Naive thymus-derived CD8-positive, alpha-beta T cell (primary cell): ENCODE results near the gene HAGH. TPM values are rescaled to one million over a fixed set of nuclear protein-coding genes. Genes with fewer than 3 reads are reported as not detected.

Experiments used
- ATAC-seq, 2 donors: fragments of 150-1000 bp; cut with Tn5 transposase in 1 of 2; sonication (Bioruptor Pico), chemical (Tn5 transposase) in 1 of 2; 1 replicate in 1 of 2; 2 replicates in 1 of 2; pipeline ENCODE4 v1.10.0; 2021; ENCODE audit warnings: mild to moderate bottlenecking in 2 of 2, moderate library complexity in 2 of 2
- POLR2A ChIA-PET: fragments of 350-600 bp; sonication (Branson Sonifier 250); formaldehyde crosslinking; loops from one replicate; lab custom pipeline; 2021; ENCODE audit warnings: antibody characterized with exemption; lab: Charles Lee
- DNase-seq, 10 donors: peaks; one replicate each; pipeline versions ENCODE4 v3.0.0 to v3.0.0-alpha.2; 2020 to 2022
- H3K27ac Mint-ChIP-seq, 10 donors: one replicate each; pipeline ENCODE4 v1.8.0; 2020 to 2022; ENCODE audit warnings: mild to moderate bottlenecking in 10 of 10, mixed read lengths in 10 of 10, moderate library complexity in 4 of 10, inconsistent platforms in 1 of 10
- H3K27me3 Mint-ChIP-seq, 5 donors: one replicate each; pipeline ENCODE4 v1.8.0; 2021 to 2022; ENCODE audit warnings: mixed read lengths in 5 of 5
- H3K36me3 Mint-ChIP-seq, 3 donors: one replicate each; pipeline ENCODE4 v1.8.0; 2020 to 2022; ENCODE audit warnings: mixed read lengths in 3 of 3, mild to moderate bottlenecking in 2 of 3, inconsistent platforms in 1 of 3
- H3K4me1 Mint-ChIP-seq, 4 donors: one replicate each; pipeline ENCODE4 v1.8.0; 2021 to 2022; ENCODE audit warnings: mixed read lengths in 4 of 4
- H3K4me3 Mint-ChIP-seq, 10 donors: one replicate each; pipeline ENCODE4 v1.8.0; 2020 to 2022; ENCODE audit warnings: mild to moderate bottlenecking in 10 of 10, mixed read lengths in 10 of 10, moderate library complexity in 6 of 10, inconsistent platforms in 1 of 10
- H3K9me3 Mint-ChIP-seq, 9 donors: one replicate each; pipeline ENCODE4 v1.8.0; 2020 to 2022; ENCODE audit warnings: mixed read lengths in 9 of 9, mild to moderate bottlenecking in 3 of 9, inconsistent platforms in 1 of 9, moderate library complexity in 1 of 9
- polyA plus RNA-seq, 3 donors: library from polyadenylated mRNA; unstranded; fragments of 300-500 nt; fragmentation: Illumina TruSeq; gene quantifications; one replicate each; pipeline ENCODE4 v1.2.3, GENCODE V29; 2021
- total RNA-seq, 8 experiments: library from RNA in 2 of 8; stranded (reverse) in 2 of 8; gene quantifications; one replicate each; pipeline ENCODE4 v1.2.3 and lab custom pipeline; 2021 to 2026

The HAGH gene
- total and polyA plus RNA-seq, 5 experiments from 2014 or later, result 38.7 to 67.8 (median 60.0) TPM

DNA sequence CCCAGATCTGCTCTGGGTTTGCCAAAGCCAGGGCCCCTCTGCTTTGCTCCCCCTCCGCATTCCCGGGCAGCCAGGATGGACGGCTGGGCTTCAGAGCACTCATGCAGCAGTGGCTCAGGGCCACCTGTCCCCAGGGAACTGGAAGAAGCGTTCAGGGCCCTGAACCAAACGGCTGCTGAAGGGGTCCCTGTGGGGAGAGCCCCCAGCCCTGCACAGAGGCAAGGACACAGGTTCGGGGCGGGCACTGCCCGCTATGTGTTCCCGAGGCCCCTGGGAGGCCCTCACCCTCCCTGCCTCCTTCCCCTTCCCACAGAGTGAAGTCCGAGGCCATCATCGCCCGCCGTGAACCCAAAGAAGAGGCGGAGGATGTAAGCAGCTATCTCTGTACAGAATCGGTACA is 65.7 kb downstream of the HAGH start:
- peak overlapping the region in 2 of 10 donors; percentile 24 to 32 for H3K27ac Mint-ChIP-seq
- H3K4me1 Mint-ChIP-seq, result peaks cover 4 to 15% (median 10%) of the 10 kb centered on the region in 4 donors
- DNase-seq, result no peak
- no peaks in the 10 kb centered on the region for H3K9me3 Mint-ChIP-seq
- H3K4me3 Mint-ChIP-seq, result no peak overlapping the region
- H3K36me3 Mint-ChIP-seq, result peaks cover 0 to 25% (median 4%) of the 10 kb centered on the region in 3 donors
- POLR2A ChIA-PET, result interaction anchor here (1.0 kb wide), 1 partner anchor 13 kb away, joined by 3 read pairs; no protein-coding TSS in a partner anchor
- H3K27me3 Mint-ChIP-seq, result no peaks in the 10 kb centered on the region
- no peak for ATAC-seq

- POLR2A ChIA-PET, result no interaction called here
- peaks cover 4 to 15% (median 10%) of the 10 kb centered on the region in 4 donors for H3K4me1 Mint-ChIP-seq
- DNase-seq, result no peak
- no peak overlapping the region for H3K4me3 Mint-ChIP-seq
- H3K9me3 Mint-ChIP-seq, result no peaks in the 10 kb centered on the region
- peaks cover 0 to 35% (median 6%) of the 10 kb centered on the region in 3 donors for H3K36me3 Mint-ChIP-seq
- H3K27me3 Mint-ChIP-seq, result no peaks in the 10 kb centered on the region
- no peak overlapping the region for H3K27ac Mint-ChIP-seq
- no peak for ATAC-seq
These were observed 67.1 kb downstream of the HAGH start for GRCh38 chr16:1759511-1759910.

DNA sequence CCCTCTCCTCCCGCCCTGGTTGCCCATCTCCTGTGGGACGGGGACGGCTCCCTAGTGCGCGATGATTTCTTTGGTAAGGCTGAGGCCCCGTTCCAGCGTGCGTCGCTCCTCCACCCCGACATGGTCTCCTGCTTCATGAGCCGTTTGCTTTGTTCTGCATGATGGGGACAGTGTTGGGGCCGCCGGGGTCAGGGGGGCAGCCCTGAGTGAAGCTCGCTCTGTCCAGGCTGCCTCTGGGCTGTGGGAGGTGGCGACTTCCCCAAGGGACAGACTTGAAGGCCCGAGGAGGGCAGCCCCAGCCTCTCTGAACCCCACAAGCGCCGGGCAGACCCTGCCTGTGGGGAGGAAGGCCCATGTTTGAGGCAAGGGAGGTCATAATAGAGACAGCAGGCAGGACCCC is 67.7 kb downstream of the HAGH start:
- Mint-ChIP-seq H3K9me3 (no peaks in the 10 kb centered on the region), H3K36me3 (peaks cover 0 to 41% (median 9%) of the 10 kb centered on the region in 3 donors), H3K4me1 (peaks cover 4 to 15% (median 10%) of the 10 kb centered on the region in 4 donors), H3K4me3 (no peak overlapping the region), H3K27ac (peak overlapping the region in 2 of 10 donors; percentile 18 to 72), H3K27me3 (no peaks in the 10 kb centered on the region)
- POLR2A ChIA-PET, result interaction anchor here (1.1 kb wide), 1 partner anchor 53 kb away, joined by 5 read pairs; the partner anchor contains the start of gene MAPK8IP3
- no peak for DNase-seq
- no peak for ATAC-seq

DNA sequence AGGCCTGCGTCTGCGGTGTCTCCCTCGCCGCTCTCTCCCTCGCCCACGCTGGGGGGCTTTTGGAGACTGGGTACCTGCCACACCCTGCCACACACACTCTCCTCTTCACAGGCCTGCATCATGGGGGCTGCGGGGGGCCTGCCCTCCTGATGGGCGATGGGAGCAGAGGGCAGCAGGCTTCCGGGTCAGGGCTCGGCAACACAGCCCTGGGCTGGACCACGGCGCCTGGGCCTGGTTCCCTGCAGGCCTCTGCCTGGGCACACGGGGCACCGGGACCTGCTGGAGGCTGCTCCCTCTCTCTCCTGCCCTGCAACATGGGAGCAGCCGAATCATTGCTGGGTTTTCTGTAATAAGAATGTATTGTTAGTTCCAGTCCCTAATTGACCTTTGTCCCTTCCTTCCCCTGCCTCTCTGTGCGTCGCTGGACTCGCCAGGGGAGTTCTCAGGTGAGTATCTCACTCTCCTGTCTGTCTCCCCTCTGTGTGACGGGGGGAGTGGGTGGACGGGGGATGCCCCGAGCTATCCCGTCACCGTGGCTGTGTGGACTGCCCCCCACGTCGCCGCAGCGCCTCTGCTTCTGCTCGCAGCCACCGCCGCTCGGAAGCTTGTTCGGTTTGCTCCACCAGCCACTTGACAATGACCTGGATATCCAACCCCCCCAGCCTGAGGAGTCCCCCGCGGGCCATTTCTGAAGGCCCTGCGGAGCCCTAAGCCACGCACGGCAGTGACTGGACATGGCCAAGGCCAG is 68.7 kb downstream of the HAGH start:
- DNase-seq (peak in 1 of 10 donors; percentile 16), ATAC-seq (no peak)
- Mint-ChIP-seq H3K4me3 (peak overlapping the region in 2 of 10 donors; percentile 7 to 22), H3K27me3 (no peaks in the 10 kb centered on the region), H3K9me3 (no peaks in the 10 kb centered on the region), H3K4me1 (peaks cover 4 to 15% (median 10%) of the 10 kb centered on the region in 4 donors), H3K36me3 (peaks cover 0 to 50% (median 9%) of the 10 kb centered on the region in 3 donors), H3K27ac (peak overlapping the region in 2 of 10 donors; percentile 22 to 55)
- POLR2A ChIA-PET, result interaction anchor here (1.1 kb wide), 1 partner anchor 52 kb away, joined by 5 read pairs; the partner anchor contains the start of gene MAPK8IP3

Other genes with a start within 250 kb of the HAGH start
- 10 to 100 TPM; 10.4 to 11.1 TPM for gene IFT140, start 214.8 kb downstream of the HAGH start, total RNA-seq
- 10 to 100 TPM in 2 of 3 donors, 1 to 10 TPM in 1; 4.5 to 21.2 (median 16.8) TPM for gene IFT140, start 214.8 kb downstream of the HAGH start, polyA plus RNA-seq
- gene CRAMP1, start 214.5 kb downstream of the HAGH start, total RNA-seq, result 10 to 100 TPM; 24.4 to 25.4 TPM
- gene CRAMP1, start 214.5 kb downstream of the HAGH start, polyA plus RNA-seq, result 1 to 10 TPM; 1.3 to 3.1 (median 1.9) TPM
- 10 to 100 TPM; 28.0 to 36.2 TPM for gene JPT2, start 148.5 kb downstream of the HAGH start, total RNA-seq
- 10 to 100 TPM in 1 of 3 donors, 1 to 10 TPM in 2; 9.1 to 10.3 (median 9.8) TPM for gene JPT2, start 148.5 kb downstream of the HAGH start, polyA plus RNA-seq
- gene MAPK8IP3, start 120.6 kb downstream of the HAGH start, total RNA-seq, result 100 to 1,000 TPM; 315 to 342 TPM
- gene MAPK8IP3, start 120.6 kb downstream of the HAGH start, polyA plus RNA-seq, result 1 to 10 TPM in 2 of 3 donors, under 1 TPM in 1; 0.87 to 2.8 (median 2.5) TPM
- gene NME3, start 55.3 kb downstream of the HAGH start, total RNA-seq, result 10 to 100 TPM; 70.6 to 79.9 TPM
- gene NME3, start 55.3 kb downstream of the HAGH start, polyA plus RNA-seq, result 10 to 100 TPM; 60.0 to 84.2 (median 62.9) TPM
- gene EME2, start 54.0 kb downstream of the HAGH start, total RNA-seq, result 10 to 100 TPM; 28.4 to 31.5 TPM
- 1 to 10 TPM in 2 of 3 donors, under 1 TPM in 1; 0.35 to 1.6 (median 1.1) TPM for gene EME2, start 54.0 kb downstream of the HAGH start, polyA plus RNA-seq
- 10 to 100 TPM; 53.1 to 55.9 TPM for gene MRPS34, start 53.7 kb downstream of the HAGH start, total RNA-seq
- gene MRPS34, start 53.7 kb downstream of the HAGH start, polyA plus RNA-seq, result 100 to 1,000 TPM; 113 to 145 (median 133) TPM
- 100 to 1,000 TPM; 120 to 123 TPM for gene SPSB3, start 44.3 kb downstream of the HAGH start, total RNA-seq
- 10 to 100 TPM; 38.0 to 42.0 (median 40.8) TPM for gene SPSB3, start 44.3 kb downstream of the HAGH start, polyA plus RNA-seq
- 10 to 100 TPM; 62.0 to 65.4 TPM for gene NUBP2, start 43.9 kb downstream of the HAGH start, total RNA-seq
- gene NUBP2, start 43.9 kb downstream of the HAGH start, polyA plus RNA-seq, result 10 to 100 TPM; 87.2 to 90.6 (median 87.3) TPM
- 1 to 10 TPM; 1.7 to 2.1 TPM for gene IGFALS, start 33.1 kb downstream of the HAGH start, total RNA-seq
- not detected for gene IGFALS, start 33.1 kb downstream of the HAGH start, polyA plus RNA-seq
- 10 to 100 TPM; 11.1 to 12.1 TPM for gene FAHD1, start 381 bp upstream of the HAGH start, total RNA-seq
- gene FAHD1, start 381 bp upstream of the HAGH start, polyA plus RNA-seq, result 10 to 100 TPM; 20.3 to 34.2 (median 32.6) TPM
- not detected for gene MEIOB, start 45.3 kb upstream of the HAGH start, total RNA-seq
- not detected for gene MEIOB, start 45.3 kb upstream of the HAGH start, polyA plus RNA-seq
- not detected for gene HS3ST6, start 91.6 kb upstream of the HAGH start, total RNA-seq
- gene HS3ST6, start 91.6 kb upstream of the HAGH start, polyA plus RNA-seq, result not detected
- gene MSRB1, start 116.4 kb upstream of the HAGH start, total RNA-seq, result 1 to 10 TPM; 9.9 to 10.0 TPM
- 10 to 100 TPM; 13.9 to 19.1 (median 16.2) TPM for gene MSRB1, start 116.4 kb upstream of the HAGH start, polyA plus RNA-seq
- gene RPL3L, start 127.9 kb upstream of the HAGH start, total RNA-seq, result not detected
- gene RPL3L, start 127.9 kb upstream of the HAGH start, polyA plus RNA-seq, result not detected
- 10 to 100 TPM; 62.5 to 65.6 TPM for gene NDUFB10, start 132.7 kb upstream of the HAGH start, total RNA-seq
- 100 to 1,000 TPM; 180 to 217 (median 187) TPM for gene NDUFB10, start 132.7 kb upstream of the HAGH start, polyA plus RNA-seq
- gene RPS2, start 138.0 kb upstream of the HAGH start, total RNA-seq, result 1,000 to 10,000 TPM; 3,016 to 3,025 TPM
- 1,000 to 10,000 TPM; 6,506 to 7,644 (median 7,481) TPM for gene RPS2, start 138.0 kb upstream of the HAGH start, polyA plus RNA-seq
- not detected for gene RNF151, start 140.0 kb upstream of the HAGH start, total RNA-seq
- not detected for gene RNF151, start 140.0 kb upstream of the HAGH start, polyA plus RNA-seq
- gene TBL3, start 145.2 kb upstream of the HAGH start, total RNA-seq, result 10 to 100 TPM; 30.0 to 33.4 TPM
- gene TBL3, start 145.2 kb upstream of the HAGH start, polyA plus RNA-seq, result 10 to 100 TPM; 44.6 to 61.8 (median 52.2) TPM
- gene NOXO1, start 154.6 kb upstream of the HAGH start, total RNA-seq, result 1 to 10 TPM; 1.3 to 2.3 TPM
- gene NOXO1, start 154.6 kb upstream of the HAGH start, polyA plus RNA-seq, result not detected
- gene GFER, start 157.4 kb upstream of the HAGH start, total RNA-seq, result 10 to 100 TPM; 15.9 to 22.3 TPM
- 10 to 100 TPM; 21.4 to 30.0 (median 26.3) TPM for gene GFER, start 157.4 kb upstream of the HAGH start, polyA plus RNA-seq
- gene SYNGR3, start 163.1 kb upstream of the HAGH start, total RNA-seq, result under 1 TPM; 0.60 to 0.77 TPM
- gene SYNGR3, start 163.1 kb upstream of the HAGH start, polyA plus RNA-seq, result 1 to 10 TPM in 1 of 3 donors, under 1 TPM in 1, not detected in 1; 0.77 to 1.1 TPM
- gene ZNF598, start 183.0 kb upstream of the HAGH start, total RNA-seq, result 10 to 100 TPM; 58.6 to 66.2 TPM
- gene ZNF598, start 183.0 kb upstream of the HAGH start, polyA plus RNA-seq, result 1 to 10 TPM; 3.4 to 10.0 (median 3.6) TPM
- gene NPW, start 193.0 kb upstream of the HAGH start, total RNA-seq, result not detected
- gene NPW, start 193.0 kb upstream of the HAGH start, polyA plus RNA-seq, result not detected
- gene NHERF2, start 200.1 kb upstream of the HAGH start, total RNA-seq, result 1 to 10 TPM; 5.3 to 6.0 TPM
- 1 to 10 TPM in 1 of 3 donors, under 1 TPM in 2; 0.32 to 1.2 (median 0.46) TPM for gene NHERF2, start 200.1 kb upstream of the HAGH start, polyA plus RNA-seq
- 10 to 100 TPM in 1 of 2 experiments, 1 to 10 TPM in 1; 9.1 to 13.1 TPM for gene NTHL1, start 221.0 kb upstream of the HAGH start, total RNA-seq
- 10 to 100 TPM; 13.1 to 20.0 (median 16.6) TPM for gene NTHL1, start 221.0 kb upstream of the HAGH start, polyA plus RNA-seq
- gene TSC2, start 221.2 kb upstream of the HAGH start, total RNA-seq, result 100 to 1,000 TPM; 145 to 162 TPM
- 10 to 100 TPM; 23.5 to 42.0 (median 27.2) TPM for gene TSC2, start 221.2 kb upstream of the HAGH start, polyA plus RNA-seq